HepG2 (cell line): ENCODE results near the gene HMGN1. TPM values are rescaled to one million over a fixed set of nuclear protein-coding genes. Genes with fewer than 3 reads are reported as not detected.
A peak's percentile ranks its signal among the peaks of the same experiment; 100 is the strongest.

Experiments
- DR1 ChIP-seq: sonication (generic); formaldehyde crosslinking; IDR thresholded peaks from 2 replicates; pipeline ENCODE4 v1.8.0; 2021; ENCODE audit warnings: mild to moderate bottlenecking, missing genetic modification reagents, inconsistent platforms
- PBX3 ChIP-seq: sonication (generic); formaldehyde crosslinking; IDR thresholded peaks from 2 replicates; pipeline ENCODE4 v1.8.1; 2023; ENCODE audit warnings: missing genetic modification reagents, inconsistent platforms, borderline replicate concordance
- SOX6 ChIP-seq, 2 experiments: fragments of 450-650 bp in 1 of 2; sonication (generic) in 1 of 2; formaldehyde crosslinking in 1 of 2; IDR thresholded peaks; 2 replicates each; pipeline versions ENCODE4 v1.4.0 to v1.6.1; 2017 to 2020; ENCODE audit warnings: antibody characterized with exemption in 1 of 2, mild to moderate bottlenecking in 1 of 2, missing genetic modification reagents in 1 of 2
- SRSF1 ChIP-seq: fragments of 200-400 bp; formaldehyde crosslinking; optimal IDR thresholded peaks from 2 replicates; pipeline ENCODE3; 2017; ENCODE audit warnings: mild to moderate bottlenecking, low read depth, low read length, moderate library complexity
- TAF1 ChIP-seq: sonication (generic); formaldehyde crosslinking; IDR thresholded peaks from 2 replicates; pipeline ENCODE4 v1.4.0; 2020; ENCODE audit warnings: missing genetic modification reagents
- TIGD3 ChIP-seq: sonication (generic); formaldehyde crosslinking; IDR thresholded peaks from 2 replicates; pipeline ENCODE4 v1.5.1; 2020; ENCODE audit warnings: mild to moderate bottlenecking, missing genetic modification reagents, borderline replicate concordance
- ZFX ChIP-seq: sonication (generic); formaldehyde crosslinking; IDR thresholded peaks from 2 replicates; pipeline ENCODE4 v1.4.0; 2020; ENCODE audit warnings: mild to moderate bottlenecking, low read depth, missing genetic modification reagents, moderate library complexity
- ZNF180 ChIP-seq: sonication (generic); formaldehyde crosslinking; IDR thresholded peaks from 2 replicates; pipeline ENCODE4 v1.4.0; 2020; ENCODE audit warnings: low read depth, missing genetic modification reagents, borderline replicate concordance
- ZNF24 ChIP-seq: fragments of 450-650 bp; IDR thresholded peaks from 2 replicates; pipeline ENCODE4 v1.6.1; 2017; ENCODE audit warnings: antibody characterized with exemption, mild to moderate bottlenecking
- ZNF263 ChIP-seq: sonication (generic); formaldehyde crosslinking; IDR thresholded peaks from 2 replicates; pipeline ENCODE4 v1.4.0; 2020; ENCODE audit warnings: missing genetic modification reagents
- ZNF883 ChIP-seq: sonication (generic); formaldehyde crosslinking; IDR thresholded peaks from 2 replicates; pipeline ENCODE4 v1.5.1; 2020; ENCODE audit warnings: mild to moderate bottlenecking, missing genetic modification reagents; ENCODE audit errors: not compliant biosample characterization
- polyA plus RNA-seq, 8 experiments: library from polyadenylated mRNA; depleted of rRNA in 3 of 8; stranded (reverse) in 7 of 8; unstranded in 1 of 8; fragments of >200 nt; fragmentation: Illumina TruSeq in 4 of 8; extraction: Trizol in 4 of 8; gene quantifications; 2 replicates each; pipeline versions ENCODE4 v1.2.1 to v1.2.3, GENCODE V29; 2011 to 2016; ENCODE audit warnings: low read depth in 4 of 8, missing spikeins in 1 of 8, mixed read lengths in 1 of 8; ENCODE audit not compliant: insufficient read depth in 1 of 8
- total RNA-seq, 5 experiments: library from RNA; depleted of rRNA; stranded (reverse); fragments of >200 nt; fragmentation: Illumina TruSeq; extraction: Trizol; gene quantifications; 2 replicates each; pipeline ENCODE4 v1.2.3, GENCODE V29; 2016; ENCODE audit warnings: low read depth in 1 of 5
- TF ChIP-seq, protein P1 (sequence below): sonication (generic); formaldehyde crosslinking; IDR thresholded peaks from 2 replicates; pipeline ENCODE4 v1.4.0; 2020; ENCODE audit warnings: mild to moderate bottlenecking, missing genetic modification reagents
- TF ChIP-seq, protein P2 (sequence below): sonication (generic); formaldehyde crosslinking; IDR thresholded peaks from 2 replicates; pipeline ENCODE4 v1.4.0; 2020; ENCODE audit warnings: mild to moderate bottlenecking, low read depth, missing genetic modification reagents
- TF ChIP-seq, protein P3 (sequence below): sonication (generic); formaldehyde crosslinking; IDR thresholded peaks from 2 replicates; pipeline ENCODE4 v1.5.0; 2020; ENCODE audit warnings: missing genetic modification reagents

The HMGN1 gene
- total and polyA plus RNA-seq, 2 of the 13 experiments (the other 11 are each of a cell fraction or from before 2014, with no cell fraction given), result 104 to 286 TPM

DNA sequence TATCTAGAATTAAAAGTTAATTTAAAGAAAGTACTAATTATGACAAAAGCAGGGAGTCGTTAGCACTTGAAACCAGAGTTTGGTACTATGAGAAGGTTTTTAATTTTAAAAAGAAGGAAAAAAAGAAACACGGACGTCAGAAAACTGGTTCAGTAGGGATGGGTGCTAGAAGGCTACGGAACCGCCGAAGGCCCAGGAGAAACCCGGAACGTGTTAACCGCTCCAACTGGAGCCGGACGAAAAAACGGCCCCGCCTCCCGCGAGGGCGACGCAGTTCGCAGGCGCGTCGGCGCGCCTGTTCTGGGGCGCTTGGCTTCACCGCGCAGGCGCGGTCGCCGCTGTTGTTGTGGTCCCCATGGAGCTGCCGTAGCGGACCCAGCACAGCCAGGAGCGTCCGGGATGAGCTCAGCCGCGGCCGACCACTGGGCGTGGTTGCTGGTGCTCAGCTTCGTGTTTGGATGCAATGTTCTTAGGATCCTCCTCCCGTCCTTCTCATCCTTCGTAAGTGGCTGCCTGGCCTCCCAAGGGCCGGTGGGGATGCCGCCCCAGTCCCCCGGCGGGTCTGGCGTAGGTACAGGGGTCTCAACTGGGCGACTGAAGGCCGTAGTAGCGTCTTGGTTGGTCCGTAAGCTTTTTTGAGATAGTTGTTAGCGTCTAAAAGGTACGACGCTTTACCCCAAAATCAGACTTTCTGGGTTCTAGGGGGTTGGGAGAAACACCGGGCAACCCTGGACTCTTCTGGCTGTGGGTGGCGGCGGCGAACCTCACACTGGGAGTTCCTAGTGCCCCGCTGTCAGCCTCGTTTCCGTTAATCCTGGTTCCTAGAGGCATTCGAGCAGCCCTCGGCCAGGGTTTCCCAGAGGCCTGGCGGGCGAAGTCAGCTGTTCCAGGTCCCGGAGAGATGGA lies 31.4 kb upstream of the HMGN1 start (continued):
- TF ChIP-seq, protein P1, sequence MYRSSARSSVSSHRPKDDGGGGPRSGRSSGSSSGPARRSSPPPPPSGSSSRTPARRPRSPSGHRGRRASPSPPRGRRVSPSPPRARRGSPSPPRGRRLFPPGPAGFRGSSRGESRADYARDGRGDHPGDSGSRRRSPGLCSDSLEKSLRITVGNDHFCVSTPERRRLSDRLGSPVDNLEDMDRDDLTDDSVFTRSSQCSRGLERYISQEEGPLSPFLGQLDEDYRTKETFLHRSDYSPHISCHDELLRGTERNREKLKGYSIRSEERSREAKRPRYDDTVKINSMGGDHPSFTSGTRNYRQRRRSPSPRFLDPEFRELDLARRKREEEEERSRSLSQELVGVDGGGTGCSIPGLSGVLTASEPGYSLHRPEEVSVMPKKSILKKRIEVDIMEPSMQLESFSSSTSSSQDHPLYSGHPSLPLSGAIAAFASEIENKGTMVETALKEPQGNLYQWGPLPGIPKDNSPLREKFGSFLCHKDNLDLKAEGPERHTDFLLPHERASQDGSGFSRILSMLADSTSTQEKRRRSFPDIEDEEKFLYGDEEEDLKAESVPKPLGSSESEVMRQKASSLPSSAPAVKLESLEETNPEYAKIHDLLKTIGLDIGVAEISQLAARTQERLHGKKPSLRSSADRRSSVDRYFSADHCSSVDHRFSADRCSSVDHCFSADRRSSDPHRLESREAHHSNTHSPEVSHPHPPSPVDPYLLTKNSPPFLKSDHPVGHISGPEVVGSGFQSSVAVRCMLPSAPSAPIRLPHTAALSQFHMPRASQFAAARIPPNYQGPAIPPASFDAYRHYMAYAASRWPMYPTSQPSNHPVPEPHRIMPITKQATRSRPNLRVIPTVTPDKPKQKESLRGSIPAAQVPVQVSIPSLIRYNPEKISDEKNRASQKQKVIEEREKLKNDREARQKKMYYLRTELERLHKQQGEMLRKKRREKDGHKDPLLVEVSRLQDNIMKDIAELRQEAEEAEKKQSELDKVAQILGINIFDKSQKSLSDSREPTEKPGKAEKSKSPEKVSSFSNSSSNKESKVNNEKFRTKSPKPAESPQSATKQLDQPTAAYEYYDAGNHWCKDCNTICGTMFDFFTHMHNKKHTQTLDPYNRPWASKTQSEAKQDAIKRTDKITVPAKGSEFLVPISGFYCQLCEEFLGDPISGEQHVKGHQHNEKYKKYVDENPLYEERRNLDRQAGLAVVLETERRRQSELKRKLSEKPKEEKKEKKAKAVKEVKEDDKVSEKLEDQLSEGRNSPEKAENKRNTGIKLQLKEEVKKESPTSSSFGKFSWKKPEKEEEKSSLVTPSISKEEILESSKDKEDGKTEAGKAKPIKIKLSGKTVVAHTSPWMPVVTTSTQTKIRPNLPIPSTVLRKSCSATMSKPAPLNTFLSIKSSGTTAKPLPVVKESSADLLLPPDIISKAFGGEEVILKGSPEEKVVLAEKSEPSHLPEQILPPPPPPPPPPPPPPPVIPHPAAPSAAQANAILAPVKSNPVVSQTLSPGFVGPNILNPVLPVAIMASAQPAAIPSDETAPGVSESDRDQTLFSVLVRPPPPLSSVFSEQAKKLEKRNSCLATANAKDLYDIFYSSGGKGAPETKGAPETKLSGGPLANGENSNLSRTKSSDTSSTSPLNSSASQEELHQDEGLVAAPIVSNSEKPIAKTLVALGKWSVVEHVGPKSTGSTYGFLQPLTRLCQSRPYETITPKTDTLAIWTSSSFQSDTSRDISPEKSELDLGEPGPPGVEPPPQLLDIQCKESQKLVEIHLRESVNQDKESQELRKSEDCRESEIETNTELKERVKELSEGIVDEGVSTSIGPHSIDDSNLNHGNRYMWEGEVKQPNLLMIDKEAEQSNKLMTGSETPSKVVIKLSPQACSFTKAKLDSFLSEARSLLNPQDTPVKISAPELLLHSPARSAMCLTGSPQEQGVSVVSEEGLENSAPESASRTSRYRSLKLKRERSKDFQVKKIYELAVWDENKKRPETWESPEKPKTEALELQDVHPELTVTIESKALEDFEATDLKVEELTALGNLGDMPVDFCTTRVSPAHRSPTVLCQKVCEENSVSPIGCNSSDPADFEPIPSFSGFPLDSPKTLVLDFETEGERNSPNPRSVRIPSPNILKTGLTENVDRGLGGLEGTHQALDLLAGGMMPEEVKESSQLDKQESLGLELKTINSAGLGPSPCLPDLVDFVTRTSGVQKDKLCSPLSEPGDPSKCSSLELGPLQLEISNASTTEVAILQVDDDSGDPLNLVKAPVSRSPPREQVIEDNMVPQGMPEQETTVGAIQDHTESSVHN (CRISPR knock-in tag), result no peak
- TF ChIP-seq ZFX (CRISPR knock-in tag) (peak; percentile 60), ZNF883 (CRISPR knock-in tag) (no peak), DR1 (CRISPR knock-in tag) (0 out of 2 replicates have a peak, but pooled peaks have one; percentile 21), ZNF180 (CRISPR knock-in tag) (no peak), ZNF24 (no peak), PBX3 (CRISPR knock-in tag) (no peak), TIGD3 (CRISPR knock-in tag) (no peak), ZNF263 (no peak), TAF1 (CRISPR knock-in tag) (peak; percentile 73), SRSF1 (no peak), SOX6 (IDR thresholded peaks at IDR 0.05) (no peak), SOX6 (CRISPR knock-in tag; IDR thresholded peaks at IDR 0.05) (no peak)
- TF ChIP-seq, protein P2, sequence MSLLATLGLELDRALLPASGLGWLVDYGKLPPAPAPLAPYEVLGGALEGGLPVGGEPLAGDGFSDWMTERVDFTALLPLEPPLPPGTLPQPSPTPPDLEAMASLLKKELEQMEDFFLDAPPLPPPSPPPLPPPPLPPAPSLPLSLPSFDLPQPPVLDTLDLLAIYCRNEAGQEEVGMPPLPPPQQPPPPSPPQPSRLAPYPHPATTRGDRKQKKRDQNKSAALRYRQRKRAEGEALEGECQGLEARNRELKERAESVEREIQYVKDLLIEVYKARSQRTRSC, result no peak
- TF ChIP-seq, protein P3, sequence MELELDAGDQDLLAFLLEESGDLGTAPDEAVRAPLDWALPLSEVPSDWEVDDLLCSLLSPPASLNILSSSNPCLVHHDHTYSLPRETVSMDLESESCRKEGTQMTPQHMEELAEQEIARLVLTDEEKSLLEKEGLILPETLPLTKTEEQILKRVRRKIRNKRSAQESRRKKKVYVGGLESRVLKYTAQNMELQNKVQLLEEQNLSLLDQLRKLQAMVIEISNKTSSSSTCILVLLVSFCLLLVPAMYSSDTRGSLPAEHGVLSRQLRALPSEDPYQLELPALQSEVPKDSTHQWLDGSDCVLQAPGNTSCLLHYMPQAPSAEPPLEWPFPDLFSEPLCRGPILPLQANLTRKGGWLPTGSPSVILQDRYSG (CRISPR knock-in tag), result no peak
